ENCODE data around the gene MAGI3. TPM values are rescaled to one million over a fixed set of nuclear protein-coding genes. Genes with fewer than 3 reads are reported as not detected.

The MAGI3 gene
- total RNA-seq, 1 donor from 2014 or later = 1.0 TPM

DNA sequence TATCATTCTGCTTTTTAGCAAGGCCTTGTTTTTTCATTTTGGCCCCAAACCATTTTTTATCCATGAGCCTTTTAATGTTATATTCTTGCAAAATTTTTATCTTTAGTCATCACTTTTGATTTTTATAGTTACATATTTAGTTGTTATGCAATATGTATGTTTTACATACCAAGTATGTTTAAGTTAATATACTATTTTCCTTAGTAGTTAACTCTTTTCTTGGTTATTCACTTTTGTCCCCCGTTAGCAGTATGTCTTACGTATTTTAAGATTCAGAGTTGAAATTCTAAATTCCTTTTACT lies 44.5 kb downstream of the MAGI3 start:
- no peaks in the 10 kb centered on the region for H3K9me3 Mint-ChIP-seq
- no peaks in the 10 kb centered on the region for H3K4me1 Mint-ChIP-seq
- ChIA-PET POLR2A (no interaction called here), CTCF (no interaction called here)
- intact Hi-C loops (cut with micrococcal nuclease) = no loop called here
- TF ChIP-seq, protein P1, sequence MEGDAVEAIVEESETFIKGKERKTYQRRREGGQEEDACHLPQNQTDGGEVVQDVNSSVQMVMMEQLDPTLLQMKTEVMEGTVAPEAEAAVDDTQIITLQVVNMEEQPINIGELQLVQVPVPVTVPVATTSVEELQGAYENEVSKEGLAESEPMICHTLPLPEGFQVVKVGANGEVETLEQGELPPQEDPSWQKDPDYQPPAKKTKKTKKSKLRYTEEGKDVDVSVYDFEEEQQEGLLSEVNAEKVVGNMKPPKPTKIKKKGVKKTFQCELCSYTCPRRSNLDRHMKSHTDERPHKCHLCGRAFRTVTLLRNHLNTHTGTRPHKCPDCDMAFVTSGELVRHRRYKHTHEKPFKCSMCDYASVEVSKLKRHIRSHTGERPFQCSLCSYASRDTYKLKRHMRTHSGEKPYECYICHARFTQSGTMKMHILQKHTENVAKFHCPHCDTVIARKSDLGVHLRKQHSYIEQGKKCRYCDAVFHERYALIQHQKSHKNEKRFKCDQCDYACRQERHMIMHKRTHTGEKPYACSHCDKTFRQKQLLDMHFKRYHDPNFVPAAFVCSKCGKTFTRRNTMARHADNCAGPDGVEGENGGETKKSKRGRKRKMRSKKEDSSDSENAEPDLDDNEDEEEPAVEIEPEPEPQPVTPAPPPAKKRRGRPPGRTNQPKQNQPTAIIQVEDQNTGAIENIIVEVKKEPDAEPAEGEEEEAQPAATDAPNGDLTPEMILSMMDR (IDR thresholded peaks at IDR 0.05) = no peak
- DNase-seq (no peak), ATAC-seq (ENCODE audit: low read depth) (no peak)
- H3K27me3 Mint-ChIP-seq = peaks cover 12% of the 10 kb centered on the region
- no peaks in the 10 kb centered on the region for H3K36me3 Mint-ChIP-seq (ENCODE audit: low read depth)
- no peak overlapping the region for H3K27ac Mint-ChIP-seq
- H3K4me3 Mint-ChIP-seq = no peak overlapping the region

DNA sequence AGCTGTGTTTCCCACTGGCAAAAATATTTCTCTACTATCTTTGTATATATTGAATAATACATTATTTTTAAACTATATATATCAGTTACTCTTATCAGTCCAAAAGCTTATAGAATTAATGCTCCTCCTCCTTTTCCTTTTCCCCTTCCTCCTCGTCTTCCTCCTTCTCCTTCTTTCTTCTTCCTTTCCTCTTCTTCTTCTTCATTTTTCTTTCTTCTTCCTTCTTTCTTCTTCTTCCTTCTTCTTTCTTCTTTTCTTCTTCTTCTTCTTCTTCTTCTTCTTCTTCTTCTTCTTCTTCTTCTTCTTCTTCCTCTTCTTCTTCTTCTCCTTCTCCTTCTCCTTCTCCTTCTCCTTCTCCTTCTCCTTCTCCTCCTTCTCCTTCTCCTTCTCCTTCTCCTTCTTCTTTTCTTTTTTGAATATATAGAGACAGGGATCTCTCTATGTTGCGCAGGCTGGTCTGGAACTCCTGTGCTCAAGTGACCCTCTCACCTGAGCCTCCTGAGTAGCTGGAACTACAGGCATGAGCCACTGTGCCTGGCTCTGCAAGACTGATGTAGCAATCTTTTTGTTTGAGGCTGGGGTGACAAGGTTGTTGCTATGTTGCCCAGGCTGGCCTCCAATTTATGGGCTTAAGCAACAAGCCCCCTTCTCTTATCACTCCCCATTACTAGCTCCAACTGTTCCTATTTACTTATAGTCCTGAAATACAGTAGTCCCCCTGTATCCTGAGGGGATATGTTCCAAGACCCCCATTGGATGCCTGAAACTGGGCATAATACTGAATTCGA lies 47.4 kb downstream of the MAGI3 start:
- DNase-seq = no peak
- ChIA-PET POLR2A (no interaction called here), CTCF (no interaction called here)
- TF ChIP-seq, protein P1 (IDR thresholded peaks at IDR 0.05) = no peak
- peaks cover 12% of the 10 kb centered on the region for H3K27me3 Mint-ChIP-seq
- H3K36me3 Mint-ChIP-seq (ENCODE audit: low read depth) = no peaks in the 10 kb centered on the region
- ATAC-seq (ENCODE audit: low read depth) = no peak
- H3K27ac Mint-ChIP-seq = no peak overlapping the region
- no peaks in the 10 kb centered on the region for H3K9me3 Mint-ChIP-seq
- intact Hi-C loops (cut with micrococcal nuclease) = no loop called here
- no peaks in the 10 kb centered on the region for H3K4me1 Mint-ChIP-seq
- no peak overlapping the region for H3K4me3 Mint-ChIP-seq

DNA sequence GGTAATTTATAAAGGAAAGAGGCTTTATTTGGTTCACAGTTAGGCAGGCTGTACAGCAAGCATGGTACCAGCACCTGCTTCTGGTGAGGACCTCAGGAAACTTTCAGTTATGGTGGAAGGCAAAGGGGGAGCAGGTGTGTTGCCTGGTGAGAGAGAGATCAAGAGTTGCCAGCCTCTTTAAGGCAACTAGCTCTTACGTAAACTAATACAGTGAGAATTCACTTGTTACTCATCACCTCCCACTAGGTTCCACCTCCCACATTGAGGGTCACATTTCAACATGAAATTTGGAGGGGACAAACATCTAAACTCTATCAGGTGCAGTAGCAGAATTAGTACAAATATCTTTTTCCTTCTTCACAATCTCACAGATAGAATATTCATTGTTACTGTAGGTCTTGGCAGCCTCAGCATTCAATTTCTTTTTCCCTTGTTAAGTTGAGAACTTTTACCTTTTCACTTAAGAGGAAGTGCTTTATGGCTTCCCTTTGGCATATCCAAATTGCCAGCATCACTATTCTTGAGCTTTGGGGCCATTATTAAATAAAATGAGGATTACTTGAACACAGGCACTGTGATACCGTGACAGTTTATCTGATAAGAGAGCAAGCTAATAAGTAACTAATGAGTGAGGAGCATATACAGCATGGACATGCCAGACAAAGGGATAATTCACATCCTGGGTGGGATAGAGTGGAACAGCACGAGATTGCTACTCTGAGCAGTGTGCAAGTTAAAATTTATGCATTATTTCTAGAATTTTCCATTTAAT lies 48.4 kb downstream of the MAGI3 start:
- H3K4me3 Mint-ChIP-seq = no peak overlapping the region
- DNase-seq (no peak), ATAC-seq (ENCODE audit: low read depth) (no peak)
- ChIA-PET CTCF (no interaction called here), POLR2A (no interaction called here)
- intact Hi-C loops (cut with micrococcal nuclease) = no loop called here
- H3K4me1 Mint-ChIP-seq = no peaks in the 10 kb centered on the region
- peaks cover 1% of the 10 kb centered on the region for H3K9me3 Mint-ChIP-seq
- no peaks in the 10 kb centered on the region for H3K36me3 Mint-ChIP-seq (ENCODE audit: low read depth)
- H3K27ac Mint-ChIP-seq = no peak overlapping the region
- peaks cover 12% of the 10 kb centered on the region for H3K27me3 Mint-ChIP-seq
- TF ChIP-seq, protein P1 (IDR thresholded peaks at IDR 0.05) = no peak

GRCh38 chr1:113439277-113439670 lies 49.0 kb downstream of the MAGI3 start:
- DNase-seq (no peak), ATAC-seq (ENCODE audit: low read depth) (no peak)
- POLR2A ChIA-PET = no interaction called here
- Mint-ChIP-seq H3K9me3 (peaks cover 3% of the 10 kb centered on the region), H3K4me1 (no peaks in the 10 kb centered on the region), H3K27ac (no peak overlapping the region), H3K36me3 (ENCODE audit: low read depth) (no peaks in the 10 kb centered on the region), H3K4me3 (no peak overlapping the region), H3K27me3 (peaks cover 12% of the 10 kb centered on the region)
- CTCF ChIA-PET = no interaction called here
- TF ChIP-seq, protein P1 (IDR thresholded peaks at IDR 0.05) = no peak
- intact Hi-C loops (cut with micrococcal nuclease) = no loop called here

DNA sequence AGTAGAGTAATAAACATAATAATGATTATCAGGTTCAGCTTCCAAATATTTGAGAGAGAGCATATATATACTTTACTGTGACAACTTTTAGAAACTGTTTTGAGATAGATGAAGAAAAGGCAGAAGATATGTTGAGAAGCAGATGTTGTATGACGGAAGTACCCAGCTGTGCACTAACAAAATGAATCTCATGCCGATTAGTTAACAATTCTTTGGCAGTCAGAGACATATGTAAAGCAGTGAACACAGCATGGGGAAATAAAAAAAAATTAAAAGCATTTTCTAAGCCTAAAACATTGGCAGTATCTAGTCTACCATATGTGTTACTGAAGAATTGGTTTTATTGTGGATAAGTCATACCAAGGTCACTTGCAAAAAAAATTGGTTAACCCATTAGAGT lies 51.8 kb downstream of the MAGI3 start:
- H3K27ac Mint-ChIP-seq = no peak overlapping the region
- H3K36me3 Mint-ChIP-seq (ENCODE audit: low read depth) = no peaks in the 10 kb centered on the region
- TF ChIP-seq, protein P1 (IDR thresholded peaks at IDR 0.05) = no peak
- peaks cover 9% of the 10 kb centered on the region for H3K27me3 Mint-ChIP-seq
- H3K4me1 Mint-ChIP-seq = no peaks in the 10 kb centered on the region
- ATAC-seq (ENCODE audit: low read depth) (no peak), DNase-seq (no peak)
- H3K9me3 Mint-ChIP-seq = peaks cover 15% of the 10 kb centered on the region
- ChIA-PET CTCF (no interaction called here), POLR2A (no interaction called here)
- intact Hi-C loops (cut with micrococcal nuclease) = no loop called here
- H3K4me3 Mint-ChIP-seq = no peak overlapping the region
